HG02884 (cell line): ENCODE data around the gene UBA1.

Experiments
- ATAC-seq: cut with Tn5 transposase; IDR thresholded peaks from one replicate; pipeline ENCODE4 v1.9.1; 2021; ENCODE audit warnings: mild to moderate bottlenecking, moderate library complexity; ENCODE audit not compliant: unreplicated experiment

Gene UBA1

GRCh38 chrX:47169726-47170515 is 23.7 kb upstream of the UBA1 start:
- no peak for ATAC-seq

GRCh38 chrX:47170861-47171692 is 22.6 kb upstream of the UBA1 start:
- no peak for ATAC-seq

- ATAC-seq, result no peak
These were observed 21.6 kb upstream of the UBA1 start for GRCh38 chrX:47171996-47172395.

DNA sequence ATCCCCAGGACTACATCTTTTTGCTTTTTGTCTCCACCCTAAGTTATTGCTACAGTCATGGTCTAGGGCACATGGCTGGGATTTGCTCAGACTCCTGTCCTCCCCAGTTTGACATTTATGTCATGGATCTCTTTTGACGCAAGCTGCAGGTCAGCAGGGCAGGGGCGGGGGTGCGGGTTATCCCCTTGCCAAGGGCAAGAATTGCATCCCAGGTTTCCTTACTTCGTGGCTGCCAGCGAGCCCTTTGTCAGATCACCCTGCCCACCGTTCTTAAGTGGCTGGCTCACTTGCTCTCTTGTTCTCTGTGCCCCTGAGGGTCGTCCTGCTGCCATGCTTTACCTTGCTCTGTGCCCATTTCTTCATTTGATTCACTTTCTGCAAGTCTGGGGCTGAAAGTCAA is 21.1 kb upstream of the UBA1 start:
- ATAC-seq, result no peak

- no peak for ATAC-seq
These were observed 20.4 kb upstream of the UBA1 start for GRCh38 chrX:47172971-47173792.

DNA sequence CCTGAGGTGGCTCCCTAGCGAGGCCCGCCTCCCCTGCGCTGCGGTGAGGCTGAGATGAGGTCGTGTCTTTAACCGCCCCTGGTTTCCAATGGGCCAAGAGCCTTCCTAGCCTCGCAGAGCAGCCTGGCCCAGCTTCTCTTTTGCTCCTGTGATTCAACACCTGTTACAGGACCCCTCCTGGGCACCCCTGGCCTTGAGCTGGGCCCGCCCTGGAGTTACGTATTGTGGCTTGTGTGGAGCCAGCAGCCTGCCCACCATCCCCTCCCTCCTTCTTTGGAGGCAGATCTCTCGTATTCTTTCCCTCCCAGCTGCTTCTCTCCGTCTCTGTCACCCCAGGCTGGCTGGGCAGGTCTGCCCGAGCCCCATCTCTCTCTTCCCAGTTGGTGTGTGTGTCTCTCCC is 19.3 kb upstream of the UBA1 start:
- ATAC-seq, result no peak

DNA sequence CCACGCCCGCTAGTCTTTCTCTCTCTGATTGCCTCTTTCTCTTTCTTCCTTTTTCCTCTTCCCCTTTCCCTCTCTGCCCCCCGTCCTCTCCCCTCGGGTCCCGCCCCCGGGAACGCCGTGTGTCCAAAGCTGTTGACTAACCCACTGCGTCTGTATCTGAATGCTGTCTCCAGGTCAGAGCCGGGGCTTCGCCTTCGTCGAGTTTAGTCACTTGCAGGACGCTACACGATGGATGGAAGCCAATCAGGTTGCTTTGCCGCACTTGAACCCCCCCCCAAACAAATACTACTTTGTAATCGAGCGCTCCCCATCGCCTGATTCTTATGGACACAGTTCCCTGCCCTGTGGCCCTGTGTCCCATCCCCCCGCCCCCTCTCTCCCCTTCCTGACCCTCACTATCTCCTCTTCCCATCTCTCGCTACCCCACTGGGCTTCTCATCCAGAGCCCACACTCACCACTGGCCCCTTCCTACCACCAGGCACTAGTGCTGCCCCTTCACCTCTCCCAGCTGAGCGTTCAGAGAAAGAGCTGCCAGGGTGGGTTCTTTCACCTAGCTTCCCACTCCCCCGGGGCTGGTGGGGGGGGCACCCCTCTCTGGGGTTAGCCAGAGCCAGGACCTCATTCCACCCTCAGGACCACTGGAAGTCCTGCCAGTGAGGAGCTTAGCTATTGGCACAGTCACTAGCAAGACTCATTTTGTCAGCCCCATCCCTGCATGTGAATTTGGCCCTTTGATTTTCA is 18.6 kb upstream of the UBA1 start:
- no peak for ATAC-seq

DNA sequence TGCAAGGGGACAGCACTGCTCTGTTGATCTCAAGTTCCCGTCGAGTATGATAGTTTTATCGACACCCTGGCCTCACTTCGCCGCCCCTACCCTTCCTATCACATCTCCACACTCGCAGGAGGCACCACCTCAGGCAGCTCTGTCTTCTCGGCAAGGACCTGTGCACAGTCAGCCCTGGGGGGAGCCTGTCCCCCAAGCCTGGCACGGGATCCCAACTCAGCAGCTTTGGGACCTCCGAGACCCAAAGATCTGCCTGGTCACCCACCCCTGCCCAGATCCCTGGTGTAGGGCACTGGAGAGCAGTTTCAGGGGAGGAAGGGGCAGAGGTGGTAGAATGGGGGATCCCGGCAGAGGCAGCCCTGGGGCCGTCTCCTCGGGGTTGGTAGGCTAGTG is 18.0 kb upstream of the UBA1 start:
- no peak for ATAC-seq

- ATAC-seq, result no peak
These were observed 17.4 kb upstream of the UBA1 start for GRCh38 chrX:47176101-47176740.

GRCh38 chrX:47177079-47177478 is 16.6 kb upstream of the UBA1 start:
- no peak for ATAC-seq

GRCh38 chrX:47178337-47178736 is 15.3 kb upstream of the UBA1 start:
- ATAC-seq, result no peak

DNA sequence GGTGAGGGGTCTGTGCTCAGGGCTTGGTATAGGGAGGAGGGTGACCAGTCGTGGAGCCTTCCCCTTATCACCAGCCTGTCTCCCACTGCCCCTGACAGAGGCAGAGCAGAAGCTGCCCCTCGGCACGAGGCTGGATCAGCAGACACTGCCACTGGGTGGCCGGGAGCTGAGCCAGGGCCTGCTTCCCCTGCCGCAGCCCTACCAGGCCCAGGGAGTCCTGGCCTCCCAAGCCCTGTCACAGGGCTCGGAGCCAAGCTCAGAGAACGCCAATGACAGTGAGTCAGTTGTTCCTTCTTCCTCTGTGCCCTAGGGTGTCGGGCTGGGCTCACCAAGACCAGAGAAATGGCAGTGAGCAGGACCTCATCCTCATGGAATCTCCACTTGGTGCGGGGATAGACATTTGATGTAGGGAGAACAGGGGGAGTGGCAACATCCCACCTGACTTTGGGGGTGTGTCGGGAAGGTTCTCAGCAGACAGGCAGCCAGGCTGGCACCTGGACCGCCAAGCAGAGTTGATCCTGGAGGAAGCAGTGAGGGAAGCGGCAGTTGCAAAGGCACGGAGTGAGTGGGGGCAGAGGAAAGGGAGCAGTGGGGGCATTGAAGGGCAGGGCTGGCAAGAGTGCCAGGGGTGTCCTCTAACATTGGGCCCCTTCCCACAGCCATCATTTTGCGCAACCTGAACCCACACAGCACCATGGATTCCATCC is 14.3 kb upstream of the UBA1 start:
- ATAC-seq, result no peak

DNA sequence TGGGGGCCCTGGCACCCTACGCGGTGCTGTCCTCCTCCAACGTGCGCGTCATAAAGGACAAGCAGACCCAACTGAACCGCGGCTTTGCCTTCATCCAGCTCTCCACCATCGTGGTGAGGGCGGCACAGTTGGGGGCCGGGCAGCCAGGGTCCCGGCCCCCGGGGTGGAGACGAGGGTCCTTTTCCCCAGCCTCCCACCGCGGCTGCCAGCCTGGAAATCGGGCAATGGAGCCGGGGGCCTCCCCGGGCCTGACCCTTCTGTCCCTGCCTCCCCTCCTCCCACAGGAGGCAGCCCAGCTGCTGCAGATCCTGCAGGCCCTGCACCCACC is 13.7 kb upstream of the UBA1 start:
- ATAC-seq, result no peak

DNA sequence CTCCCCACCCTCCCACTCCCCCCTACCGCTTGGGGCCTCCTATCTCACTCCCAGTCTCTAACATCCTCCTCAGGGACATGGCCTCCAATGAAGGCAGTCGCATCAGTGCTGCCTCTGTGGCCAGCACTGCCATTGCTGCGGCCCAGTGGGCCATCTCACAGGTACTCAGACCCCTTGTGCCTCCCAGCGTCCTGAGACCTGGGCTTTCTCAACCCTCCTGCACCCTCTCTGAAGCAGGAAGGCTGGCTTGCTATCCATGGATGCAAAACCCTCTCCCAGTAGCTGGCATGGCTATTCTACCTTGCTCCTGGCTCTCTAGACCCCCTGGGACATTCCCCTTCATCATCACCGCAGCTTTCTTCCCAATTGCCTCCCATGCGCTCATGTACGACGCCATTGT is 13.3 kb upstream of the UBA1 start:
- ATAC-seq, result no peak

DNA sequence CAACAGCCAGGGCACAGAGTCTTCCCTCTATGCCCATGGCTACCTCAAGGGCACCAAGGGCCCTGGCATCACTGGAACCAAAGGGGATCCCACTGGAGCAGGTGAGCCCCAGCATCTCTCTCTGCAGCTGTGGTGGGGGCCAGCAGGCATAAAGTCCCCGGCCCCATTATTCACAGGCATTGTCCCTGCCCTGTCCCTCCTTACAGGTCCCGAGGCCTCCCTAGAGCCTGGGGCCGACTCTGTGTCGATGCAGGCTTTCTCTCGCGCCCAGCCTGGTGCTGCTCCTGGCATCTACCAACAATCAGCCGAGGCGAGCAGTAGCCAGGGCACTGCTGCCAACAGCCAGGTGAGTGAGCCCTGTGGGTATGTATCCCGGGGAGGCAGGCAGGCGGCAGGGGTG is 12.3 kb upstream of the UBA1 start:
- ATAC-seq, result no peak

GRCh38 chrX:47182106-47182700 is 11.4 kb upstream of the UBA1 start:
- ATAC-seq, result no peak

DNA sequence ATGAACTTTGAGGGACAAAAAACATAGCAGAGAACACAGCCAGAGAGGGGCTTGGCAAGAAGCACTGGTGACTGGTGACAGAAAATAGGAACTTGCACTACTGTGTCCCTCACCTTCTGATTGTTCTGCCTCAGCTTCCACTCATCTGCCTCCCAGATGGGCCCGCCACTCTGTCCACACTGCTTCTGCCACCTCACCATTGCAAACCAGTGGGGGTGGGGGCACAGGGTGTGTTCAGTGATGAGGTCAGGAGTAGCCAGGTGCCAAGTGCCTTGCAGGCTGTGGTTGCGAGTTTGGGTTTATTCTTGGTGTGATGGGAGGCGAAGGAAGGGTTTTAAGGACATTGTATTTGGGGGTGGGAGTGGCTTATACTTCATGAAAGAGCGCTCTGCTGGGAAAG is 9.1 kb upstream of the UBA1 start:
- ATAC-seq, result no peak

DNA sequence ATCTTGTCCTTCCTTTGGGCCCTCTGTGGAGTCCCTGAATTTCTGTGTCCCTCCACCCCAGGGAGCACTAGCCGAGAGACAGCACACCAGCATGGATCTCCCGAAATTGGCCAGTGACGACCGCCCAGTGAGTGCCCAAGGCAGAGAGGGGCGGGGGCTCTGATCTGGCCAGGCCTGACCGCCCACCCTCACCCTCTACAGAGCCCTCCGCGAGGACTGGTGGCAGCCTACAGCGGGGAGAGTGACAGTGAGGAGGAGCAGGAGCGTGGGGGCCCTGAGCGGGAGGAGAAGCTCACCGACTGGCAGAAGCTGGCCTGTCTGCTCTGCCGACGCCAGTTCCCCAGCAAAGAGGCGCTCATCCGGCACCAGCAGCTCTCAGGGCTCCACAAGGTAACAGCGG is 8.4 kb upstream of the UBA1 start:
- ATAC-seq, result no peak

- no peak for ATAC-seq
These were observed 7.4 kb upstream of the UBA1 start for GRCh38 chrX:47186096-47186740.
